Esophagus muscularis mucosa (tissue), 4 donors: ENCODE data around the gene RERE. TPM values are rescaled to one million over a fixed set of nuclear protein-coding genes. Genes with fewer than 3 reads are reported as not detected.

Source experiments
- DNase-seq: peaks from one replicate; pipeline ENCODE4 v3.0.0-alpha.2; 2017; ENCODE audit errors: extremely low spot score
- H3K27ac ChIP-seq, 4 donors: fragments of 200-600 bp; sonication (generic); replicated peaks in 1 of 4; 1 replicate in 3 of 4; 2 replicates in 1 of 4; pipeline ENCODE4 v1.5.1; 2016 to 2019; ENCODE audit warnings: mild to moderate bottlenecking in 1 of 4
- H3K27me3 ChIP-seq, 4 donors: fragments of 200-600 bp; sonication (generic); one replicate each; pipeline versions ENCODE4 v1.5.1 to v1.6.0; 2016 to 2019
- H3K36me3 ChIP-seq, 4 donors: fragments of 200-600 bp; sonication (generic); one replicate each; pipeline ENCODE4 v1.5.1; 2016 to 2019
- H3K4me1 ChIP-seq, 4 donors: fragments of 200-600 bp; sonication (generic); one replicate each; pipeline ENCODE4 v1.5.1; 2016 to 2019
- H3K4me3 ChIP-seq, 4 donors: fragments of 200-600 bp; sonication (generic); 1 replicate in 2 of 4; 2 replicates in 2 of 4; pipeline ENCODE4 v1.5.1; 2016 to 2019; ENCODE audit warnings: mild to moderate bottlenecking in 4 of 4, moderate library complexity in 1 of 4
- H3K9me3 ChIP-seq, 4 donors: fragments of 200-600 bp; sonication (generic); 1 replicate in 3 of 4; 2 replicates in 1 of 4; pipeline ENCODE4 v1.5.1; 2016 to 2019
- EP300 ChIP-seq: sonication (generic); formaldehyde crosslinking; IDR thresholded peaks from one replicate; pipeline ENCODE4 v1.6.1; 2017; ENCODE audit warnings: antibody characterized with exemption
- POLR2A ChIP-seq: fragments of 450-650 bp; IDR thresholded peaks from one replicate; pipeline ENCODE4 v1.6.1; 2017; ENCODE audit warnings: antibody characterized with exemption, moderate library complexity, mild to moderate bottlenecking, low read depth
- POLR2AphosphoS5 ChIP-seq, 2 donors: sonication (generic); formaldehyde crosslinking; IDR thresholded peaks; one replicate each; pipeline ENCODE4 v1.6.1; 2017; ENCODE audit warnings: antibody characterized with exemption in 2 of 2
- WGBS: methylation state at CpG from one replicate; pipeline ENCODE4 v1.1.5; 2018; 5-methylcytosine and 5-hydroxymethylcytosine counted together
- intact Hi-C: fragments of 100-400 bp; cut with DNase I; formaldehyde crosslinking; loops from one replicate; pipeline ENCODE4 v1.15.1; 2023
- total RNA-seq, 4 donors: library from RNA; depleted of rRNA; stranded (reverse); fragments of >200 nt; gene quantifications; one replicate each; pipeline versions ENCODE4 v1.1.0 to v1.2.1, GENCODE V29; 2016
- TF ChIP-seq, protein P1 (sequence below), 3 experiments: fragments of 200-600 bp in 2 of 3; fragments of 450-650 bp in 1 of 3; sonication (generic) in 2 of 3; IDR thresholded peaks; one replicate each; pipeline ENCODE4 v1.5.1; 2017 to 2019; ENCODE audit warnings: antibody characterized with exemption in 3 of 3, mild to moderate bottlenecking in 2 of 3, moderate library complexity in 1 of 3

RERE gene
- total RNA-seq, 4 donors from 2014 or later, result 133 to 212 (median 168) TPM

DNA sequence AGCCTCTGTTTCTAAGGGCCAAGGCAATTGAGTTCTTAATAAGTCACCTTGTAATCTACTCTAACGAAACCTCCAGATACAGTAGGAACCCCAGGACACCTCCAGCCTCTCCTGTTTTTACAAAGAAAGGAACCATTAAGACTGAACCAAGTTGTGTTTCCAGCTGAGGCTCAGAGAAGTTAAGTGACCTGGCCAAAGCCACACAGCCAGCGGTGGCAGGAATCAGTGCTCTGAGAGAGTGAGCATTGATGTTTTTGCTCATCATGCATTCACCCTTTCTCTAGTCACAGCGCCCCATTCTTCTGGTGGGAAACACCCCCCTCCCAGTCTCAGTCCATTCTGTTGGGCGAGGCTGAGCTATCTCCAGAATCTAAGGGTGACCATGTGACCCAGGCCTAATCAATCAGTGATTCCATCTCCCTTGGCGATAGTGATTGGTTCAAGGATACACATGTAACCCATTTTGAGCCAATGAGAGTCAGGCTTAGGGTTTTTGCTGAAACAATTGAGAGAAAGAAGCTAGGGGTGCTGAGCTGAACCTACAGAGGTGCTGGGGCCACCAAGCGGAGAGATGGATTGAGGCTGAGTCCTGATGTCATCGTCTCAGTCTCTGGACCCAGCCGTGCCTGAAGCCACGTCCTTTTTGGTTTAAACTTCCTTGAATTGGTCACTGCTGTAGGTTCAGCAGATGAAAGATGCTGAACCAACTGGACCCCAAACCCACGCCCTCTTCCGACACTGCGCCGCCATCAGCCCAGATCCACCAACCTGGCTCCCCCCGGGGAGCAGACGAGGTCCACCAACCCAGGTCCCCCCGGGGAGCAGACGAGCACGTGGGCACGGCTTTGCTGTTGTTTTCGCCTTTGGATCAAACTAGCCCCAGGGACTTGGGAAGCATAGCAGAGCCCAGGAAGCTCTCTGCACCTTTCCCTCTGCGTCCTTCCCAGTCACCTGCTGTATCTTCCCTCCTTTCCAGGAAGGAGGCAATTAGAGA, 28.0 kb upstream of the RERE start:
- Histone ChIP-seq H3K4me1 (peaks cover 13 to 39% (median 26%) of the 10 kb centered on the region in 4 donors), H3K27ac (no peak overlapping the region), H3K9me3 (no peaks in the 10 kb centered on the region), H3K36me3 (no peaks in the 10 kb centered on the region), H3K27me3 (no peaks in the 10 kb centered on the region), H3K4me3 (no peak overlapping the region)
- TF ChIP-seq, protein P1, sequence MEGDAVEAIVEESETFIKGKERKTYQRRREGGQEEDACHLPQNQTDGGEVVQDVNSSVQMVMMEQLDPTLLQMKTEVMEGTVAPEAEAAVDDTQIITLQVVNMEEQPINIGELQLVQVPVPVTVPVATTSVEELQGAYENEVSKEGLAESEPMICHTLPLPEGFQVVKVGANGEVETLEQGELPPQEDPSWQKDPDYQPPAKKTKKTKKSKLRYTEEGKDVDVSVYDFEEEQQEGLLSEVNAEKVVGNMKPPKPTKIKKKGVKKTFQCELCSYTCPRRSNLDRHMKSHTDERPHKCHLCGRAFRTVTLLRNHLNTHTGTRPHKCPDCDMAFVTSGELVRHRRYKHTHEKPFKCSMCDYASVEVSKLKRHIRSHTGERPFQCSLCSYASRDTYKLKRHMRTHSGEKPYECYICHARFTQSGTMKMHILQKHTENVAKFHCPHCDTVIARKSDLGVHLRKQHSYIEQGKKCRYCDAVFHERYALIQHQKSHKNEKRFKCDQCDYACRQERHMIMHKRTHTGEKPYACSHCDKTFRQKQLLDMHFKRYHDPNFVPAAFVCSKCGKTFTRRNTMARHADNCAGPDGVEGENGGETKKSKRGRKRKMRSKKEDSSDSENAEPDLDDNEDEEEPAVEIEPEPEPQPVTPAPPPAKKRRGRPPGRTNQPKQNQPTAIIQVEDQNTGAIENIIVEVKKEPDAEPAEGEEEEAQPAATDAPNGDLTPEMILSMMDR (IDR thresholded peaks at IDR 0.05), result no peak
- TF ChIP-seq POLR2A (no peak), POLR2AphosphoS5 (IDR thresholded peaks at IDR 0.05) (no peak), EP300 (no peak)
- intact Hi-C loops, result loop anchor here (5.0 kb wide), 1 partner anchor 283 kb away; no protein-coding TSS in a partner anchor
- WGBS, result 94% methylated on average over 21 of the region's 21 CpGs
- DNase-seq, result no peak

- Histone ChIP-seq H3K4me3 (no peak overlapping the region), H3K36me3 (no peaks in the 10 kb centered on the region), H3K27ac (no peak overlapping the region), H3K27me3 (no peaks in the 10 kb centered on the region), H3K9me3 (no peaks in the 10 kb centered on the region), H3K4me1 (peaks cover 13 to 39% (median 26%) of the 10 kb centered on the region in 4 donors)
- TF ChIP-seq, protein P1 (IDR thresholded peaks at IDR 0.05), result no peak
- TF ChIP-seq POLR2A (no peak), POLR2AphosphoS5 (IDR thresholded peaks at IDR 0.05) (no peak), EP300 (no peak)
- DNase-seq, result no peak
- 54% methylated on average over 7 of the region's 7 CpGs for WGBS
- intact Hi-C loops, result loop anchor here (5.0 kb wide), 1 partner anchor 282 kb away; no protein-coding TSS in a partner anchor
Observed at GRCh38 chr1:8844501-8845006, 27.1 kb upstream of the RERE start.

DNA sequence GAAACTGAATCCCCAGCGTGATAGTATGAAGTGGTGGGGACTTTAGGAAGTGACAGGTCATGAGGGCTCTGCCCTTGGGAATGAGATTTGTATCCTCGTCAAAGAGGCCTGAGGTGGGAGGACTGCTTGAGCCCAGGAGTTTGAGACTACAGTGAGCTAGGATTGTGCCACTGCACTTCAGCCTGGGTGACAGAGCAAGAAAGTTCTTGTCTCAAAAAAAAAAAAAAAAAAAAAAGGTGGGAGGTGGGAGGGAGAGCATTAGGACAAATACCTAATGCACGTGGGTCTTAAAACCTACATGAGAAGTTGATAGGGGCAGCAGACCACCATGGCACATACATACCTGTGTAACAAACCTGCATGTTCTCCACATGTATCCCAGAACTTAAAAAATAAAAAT, 24.0 kb upstream of the RERE start:
- Histone ChIP-seq H3K4me1 (peaks cover 4 to 22% (median 10%) of the 10 kb centered on the region in 4 donors), H3K4me3 (no peak overlapping the region), H3K27me3 (no peaks in the 10 kb centered on the region), H3K36me3 (no peaks in the 10 kb centered on the region), H3K27ac (no peak overlapping the region), H3K9me3 (no peaks in the 10 kb centered on the region)
- DNase-seq, result no peak
- 88% methylated on average over 3 of the region's 3 CpGs for WGBS
- intact Hi-C loops, result no loop called here
- TF ChIP-seq POLR2AphosphoS5 (IDR thresholded peaks at IDR 0.05) (no peak), POLR2A (no peak), EP300 (no peak)
- TF ChIP-seq, protein P1 (IDR thresholded peaks at IDR 0.05), result no peak

DNA sequence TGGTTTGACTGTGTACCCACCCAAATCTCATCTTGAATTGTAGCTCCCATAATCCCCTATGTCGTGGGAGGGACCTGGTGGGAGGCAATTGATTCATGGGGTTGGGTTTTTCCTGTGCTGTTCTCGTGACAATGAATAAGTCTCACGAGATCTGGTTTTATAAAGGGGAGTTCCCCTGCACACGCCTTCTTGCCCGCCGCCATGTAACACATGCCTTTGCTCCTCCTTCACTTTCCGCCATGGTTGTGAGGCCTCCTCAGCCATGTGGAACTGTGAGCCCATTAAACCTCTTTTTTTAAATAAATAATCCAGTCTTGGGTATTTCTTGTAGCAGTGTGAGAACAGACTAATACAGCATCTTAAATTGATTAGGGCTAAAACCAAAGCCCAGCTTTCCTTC, 22.6 kb upstream of the RERE start:
- 95% methylated on average over 7 of the region's 7 CpGs for WGBS
- no peaks in the 10 kb centered on the region for H3K27me3 ChIP-seq
- intact Hi-C loops, result no loop called here

More for the DNA sequence above, 22.6 kb upstream of the RERE start:
- TF ChIP-seq POLR2AphosphoS5 (IDR thresholded peaks at IDR 0.05) (no peak), POLR2A (no peak)
- TF ChIP-seq, protein P1 (IDR thresholded peaks at IDR 0.05), result no peak
- Histone ChIP-seq H3K36me3 (no peaks in the 10 kb centered on the region), H3K4me1 (peaks cover 4 to 18% (median 15%) of the 10 kb centered on the region in 4 donors), H3K9me3 (no peaks in the 10 kb centered on the region), H3K27ac (no peak overlapping the region), H3K4me3 (no peak overlapping the region)
- DNase-seq, result no peak
